Parathyroid adenoma (tissue), 2 donors: Measurements from ENCODE around the gene DOCK3.

Experiments used
- H2AFZ ChIP-seq: fragments of 300-600 bp; sonication (generic); one replicate; pipeline ENCODE4 v1.7.0; 2017; ENCODE audit warnings: antibody characterized with exemption, mild to moderate bottlenecking
- H3K27ac ChIP-seq: fragments of 300-600 bp; sonication (generic); one replicate; pipeline ENCODE4 v1.7.0; 2017
- H3K27me3 ChIP-seq: fragments of 300-600 bp; sonication (generic); one replicate; pipeline ENCODE4 v1.7.0; 2017; ENCODE audit warnings: low read length; ENCODE audit not compliant: control insufficient read depth, insufficient read depth
- H3K36me3 ChIP-seq: fragments of 300-600 bp; sonication (generic); one replicate; pipeline ENCODE4 v1.7.0; 2017; ENCODE audit warnings: low read length; ENCODE audit not compliant: control insufficient read depth, insufficient read depth
- H3K4me1 ChIP-seq: fragments of 300-600 bp; sonication (generic); one replicate; pipeline ENCODE4 v1.7.0; 2017; ENCODE audit warnings: control low read depth
- H3K4me2 ChIP-seq: fragments of 300-600 bp; sonication (generic); one replicate; pipeline ENCODE4 v1.7.0; 2017; ENCODE audit warnings: low read length
- H3K4me3 ChIP-seq: fragments of 300-600 bp; sonication (generic); one replicate; pipeline ENCODE4 v1.7.0; 2017; ENCODE audit warnings: low read depth, low read length
- H3K79me2 ChIP-seq: fragments of 300-600 bp; sonication (generic); one replicate; pipeline ENCODE4 v1.7.0; 2017; ENCODE audit warnings: control low read depth
- H3K9ac ChIP-seq: fragments of 300-600 bp; sonication (generic); one replicate; pipeline ENCODE4 v1.7.0; 2017; ENCODE audit warnings: mild to moderate bottlenecking
- H3K9me3 ChIP-seq: fragments of 300-600 bp; sonication (generic); one replicate; pipeline ENCODE4 v1.7.0; 2017; ENCODE audit warnings: low read length; ENCODE audit not compliant: control insufficient read depth
- TF ChIP-seq, protein P1 (sequence below): fragments of 300-600 bp; sonication (generic); IDR thresholded peaks from one replicate; pipeline ENCODE4 v1.7.0; 2017; ENCODE audit warnings: antibody characterized with exemption, mild to moderate bottlenecking
- donor health status: primary hyperparathyroidism.

Gene DOCK3

DNA sequence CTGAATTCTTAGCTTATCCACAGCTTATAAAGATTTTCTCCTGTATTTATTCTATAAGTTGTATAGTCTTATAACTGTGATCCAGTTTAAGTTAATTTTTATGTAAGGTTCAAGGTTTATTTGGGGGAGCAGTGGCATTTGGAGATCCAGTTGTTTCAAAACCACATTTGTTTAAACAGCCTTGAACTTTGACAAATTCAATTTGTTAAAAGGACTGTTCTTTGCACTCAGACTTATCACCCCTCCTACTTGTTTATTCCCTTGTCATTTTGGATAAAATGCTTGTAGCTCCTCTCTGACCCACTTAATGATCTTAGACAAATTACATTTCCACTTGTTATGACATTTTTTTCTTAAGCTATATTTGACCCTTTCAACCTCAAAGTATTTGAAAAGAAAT, 327.8 kb downstream of the DOCK3 start:
- Histone ChIP-seq H3K79me2 (no peaks in the 10 kb centered on the region), H3K27me3 (no peaks in the 10 kb centered on the region), H3K9me3 (no peaks in the 10 kb centered on the region), H3K27ac (no peak overlapping the region), H3K4me1 (no peaks in the 10 kb centered on the region), H3K4me2 (no peak overlapping the region), H3K36me3 (no peaks in the 10 kb centered on the region), H3K9ac (no peak overlapping the region), H3K4me3 (no peak overlapping the region), H2AFZ (no peak overlapping the region)
- TF ChIP-seq, protein P1, sequence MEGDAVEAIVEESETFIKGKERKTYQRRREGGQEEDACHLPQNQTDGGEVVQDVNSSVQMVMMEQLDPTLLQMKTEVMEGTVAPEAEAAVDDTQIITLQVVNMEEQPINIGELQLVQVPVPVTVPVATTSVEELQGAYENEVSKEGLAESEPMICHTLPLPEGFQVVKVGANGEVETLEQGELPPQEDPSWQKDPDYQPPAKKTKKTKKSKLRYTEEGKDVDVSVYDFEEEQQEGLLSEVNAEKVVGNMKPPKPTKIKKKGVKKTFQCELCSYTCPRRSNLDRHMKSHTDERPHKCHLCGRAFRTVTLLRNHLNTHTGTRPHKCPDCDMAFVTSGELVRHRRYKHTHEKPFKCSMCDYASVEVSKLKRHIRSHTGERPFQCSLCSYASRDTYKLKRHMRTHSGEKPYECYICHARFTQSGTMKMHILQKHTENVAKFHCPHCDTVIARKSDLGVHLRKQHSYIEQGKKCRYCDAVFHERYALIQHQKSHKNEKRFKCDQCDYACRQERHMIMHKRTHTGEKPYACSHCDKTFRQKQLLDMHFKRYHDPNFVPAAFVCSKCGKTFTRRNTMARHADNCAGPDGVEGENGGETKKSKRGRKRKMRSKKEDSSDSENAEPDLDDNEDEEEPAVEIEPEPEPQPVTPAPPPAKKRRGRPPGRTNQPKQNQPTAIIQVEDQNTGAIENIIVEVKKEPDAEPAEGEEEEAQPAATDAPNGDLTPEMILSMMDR: no peak

- H3K79me2 ChIP-seq: no peaks in the 10 kb centered on the region
- H3K9me3 ChIP-seq: no peaks in the 10 kb centered on the region
Observed at GRCh38 chr3:51004235-51004634, 329.5 kb downstream of the DOCK3 start.

GRCh38 chr3:51024121-51024520, 349.4 kb downstream of the DOCK3 start:
- no peaks in the 10 kb centered on the region for H3K36me3 ChIP-seq
- no peaks in the 10 kb centered on the region for H3K79me2 ChIP-seq
- no peaks in the 10 kb centered on the region for H3K27me3 ChIP-seq
- no peak overlapping the region for H3K9ac ChIP-seq
- H3K4me3 ChIP-seq: no peak overlapping the region
- H2AFZ ChIP-seq: no peak overlapping the region
- no peak overlapping the region for H3K27ac ChIP-seq
- H3K4me1 ChIP-seq: peaks cover 11% of the 10 kb centered on the region
- no peak overlapping the region for H3K4me2 ChIP-seq
- H3K9me3 ChIP-seq: no peaks in the 10 kb centered on the region
- TF ChIP-seq, protein P1: no peak

More at GRCh38 chr3:51004235-51004634, 329.5 kb downstream of the DOCK3 start:
- no peaks in the 10 kb centered on the region for H3K36me3 ChIP-seq
- no peaks in the 10 kb centered on the region for H3K4me1 ChIP-seq
- no peak overlapping the region for H3K9ac ChIP-seq
- H3K27me3 ChIP-seq: no peaks in the 10 kb centered on the region
- H3K27ac ChIP-seq: no peak overlapping the region
- no peak overlapping the region for H2AFZ ChIP-seq
- no peak overlapping the region for H3K4me2 ChIP-seq
- H3K4me3 ChIP-seq: no peak overlapping the region
- TF ChIP-seq, protein P1: no peak

GRCh38 chr3:51024765-51025632, 350.3 kb downstream of the DOCK3 start:
- no peaks in the 10 kb centered on the region for H3K36me3 ChIP-seq
- H2AFZ ChIP-seq: peak overlapping the region; percentile 33
- no peaks in the 10 kb centered on the region for H3K79me2 ChIP-seq
- H3K27me3 ChIP-seq: no peaks in the 10 kb centered on the region
- H3K4me3 ChIP-seq: no peak overlapping the region
- TF ChIP-seq, protein P1: no peak
- peak overlapping the region; percentile 45 for H3K27ac ChIP-seq
- H3K9me3 ChIP-seq: no peaks in the 10 kb centered on the region
- H3K4me1 ChIP-seq: peaks cover 11% of the 10 kb centered on the region
- H3K9ac ChIP-seq: no peak overlapping the region
- no peak overlapping the region for H3K4me2 ChIP-seq

DNA sequence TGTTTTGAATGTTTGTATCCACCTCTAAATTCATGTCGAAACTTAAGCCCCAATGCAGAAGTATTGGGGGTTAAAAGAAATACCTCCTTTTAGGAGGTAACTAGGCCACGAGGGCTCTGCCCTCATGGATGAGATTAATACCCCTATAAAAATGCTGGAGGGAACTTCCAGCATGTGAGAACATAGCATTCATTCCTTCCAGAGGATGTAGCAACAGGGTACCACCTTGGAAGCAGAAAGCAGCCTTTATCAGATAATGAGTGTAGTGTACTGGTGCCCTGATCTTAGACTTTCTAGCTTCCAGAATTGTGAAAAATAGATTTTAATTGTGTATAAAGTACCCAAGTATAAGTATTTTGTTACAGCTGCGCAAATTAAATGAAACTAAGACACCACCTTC, 356.9 kb downstream of the DOCK3 start:
- Histone ChIP-seq H3K79me2 (no peaks in the 10 kb centered on the region), H3K4me2 (no peak overlapping the region), H3K36me3 (no peaks in the 10 kb centered on the region), H3K4me3 (no peak overlapping the region), H3K9ac (no peak overlapping the region), H3K27me3 (no peaks in the 10 kb centered on the region), H3K4me1 (peaks cover 3% of the 10 kb centered on the region), H3K27ac (no peak overlapping the region), H3K9me3 (no peaks in the 10 kb centered on the region), H2AFZ (no peak overlapping the region)
- TF ChIP-seq, protein P1: no peak
